HepG2 (cell line): ENCODE results near the gene PMVK. TPM values are rescaled to one million over a fixed set of nuclear protein-coding genes. Genes with fewer than 3 reads are reported as not detected.

Source experiments
- ATRX ChIP-seq: sonication (generic); formaldehyde crosslinking; IDR thresholded peaks from 2 replicates; pipeline ENCODE4 v1.4.0; 2020; ENCODE audit warnings: missing genetic modification reagents, borderline replicate concordance
- CCAR2 ChIP-seq: fragments of 200-400 bp; formaldehyde crosslinking; optimal IDR thresholded peaks from 2 replicates; pipeline ENCODE3; 2018; ENCODE audit warnings: low read depth, mild to moderate bottlenecking, low read length, moderate library complexity
- DMTF1 ChIP-seq: sonication (generic); formaldehyde crosslinking; IDR thresholded peaks from 2 replicates; pipeline ENCODE4 v1.4.0; 2020; ENCODE audit warnings: mild to moderate bottlenecking, missing genetic modification reagents
- HMGA1 ChIP-seq: sonication (generic); formaldehyde crosslinking; conservative IDR thresholded peaks from 2 replicates; pipeline ENCODE4 v1.4.0; 2020; ENCODE audit warnings: missing genetic modification reagents
- MBD4 ChIP-seq: IDR thresholded peaks from 2 replicates; pipeline ENCODE4 v1.6.1; 2012; ENCODE audit warnings: low read length, inconsistent platforms, borderline replicate concordance
- MEIS2 ChIP-seq: sonication (generic); formaldehyde crosslinking; IDR thresholded peaks from 2 replicates; pipeline ENCODE4 v1.9.0; 2021; ENCODE audit warnings: mild to moderate bottlenecking, missing genetic modification reagents
- NR2F1 ChIP-seq, 2 experiments: fragments of 450-650 bp in 1 of 2; formaldehyde crosslinking in 1 of 2; IDR thresholded peaks; 2 replicates each; pipeline versions ENCODE4 v1.5.0 to v1.6.1; 2016 to 2020; ENCODE audit warnings: mild to moderate bottlenecking in 1 of 2, missing compliant biosample characterization in 1 of 2, missing genetic modification reagents in 1 of 2, moderate library complexity in 1 of 2
- PTBP1 ChIP-seq: fragments of 200-400 bp; formaldehyde crosslinking; IDR thresholded peaks from 2 replicates; pipeline ENCODE4 v1.6.1; 2018; ENCODE audit warnings: low read length, low read depth; ENCODE audit not compliant: poor library complexity, severe bottlenecking
- ZNF124 ChIP-seq: sonication (generic); formaldehyde crosslinking; IDR thresholded peaks from 2 replicates; pipeline ENCODE4 v1.4.0; 2020; ENCODE audit warnings: missing genetic modification reagents
- ZNF20 ChIP-seq: sonication (generic); formaldehyde crosslinking; IDR thresholded peaks from 2 replicates; pipeline ENCODE4 v1.4.0; 2020; ENCODE audit warnings: mild to moderate bottlenecking, moderate library complexity, missing genetic modification reagents
- ZNF501 ChIP-seq: sonication (generic); formaldehyde crosslinking; IDR thresholded peaks from 2 replicates; pipeline ENCODE4 v1.5.1; 2020; ENCODE audit warnings: mild to moderate bottlenecking, moderate library complexity, missing genetic modification reagents
- ZNF550 ChIP-seq: sonication (generic); formaldehyde crosslinking; IDR thresholded peaks from 2 replicates; pipeline ENCODE4 v1.4.0; 2020; ENCODE audit warnings: mild to moderate bottlenecking, missing genetic modification reagents, borderline replicate concordance
- ZNF567 ChIP-seq: sonication (generic); formaldehyde crosslinking; IDR thresholded peaks from 2 replicates; pipeline ENCODE4 v1.8.1; 2023; ENCODE audit warnings: mild to moderate bottlenecking, missing genetic modification reagents, borderline replicate concordance
- ZNF776 ChIP-seq: sonication (generic); formaldehyde crosslinking; IDR thresholded peaks from 2 replicates; pipeline ENCODE4 v1.4.0; 2020; ENCODE audit warnings: mild to moderate bottlenecking, missing genetic modification reagents
- ZNF782 ChIP-seq: sonication (generic); formaldehyde crosslinking; IDR thresholded peaks from 2 replicates; pipeline ENCODE4 v1.4.0; 2020; ENCODE audit warnings: missing genetic modification reagents, mild to moderate bottlenecking, borderline replicate concordance
- polyA plus RNA-seq, 8 experiments: library from polyadenylated mRNA; depleted of rRNA in 3 of 8; stranded (reverse) in 7 of 8; unstranded in 1 of 8; fragments of >200 nt; fragmentation: Illumina TruSeq in 4 of 8; extraction: Trizol in 4 of 8; gene quantifications; 2 replicates each; pipeline versions ENCODE4 v1.2.1 to v1.2.3, GENCODE V29; 2011 to 2016; ENCODE audit warnings: low read depth in 4 of 8, missing spikeins in 1 of 8, mixed read lengths in 1 of 8; ENCODE audit not compliant: insufficient read depth in 1 of 8
- total RNA-seq, 5 experiments: library from RNA; depleted of rRNA; stranded (reverse); fragments of >200 nt; fragmentation: Illumina TruSeq; extraction: Trizol; gene quantifications; 2 replicates each; pipeline ENCODE4 v1.2.3, GENCODE V29; 2016; ENCODE audit warnings: low read depth in 1 of 5
- TF ChIP-seq, protein P1 (sequence below): sonication (generic); formaldehyde crosslinking; IDR thresholded peaks from 2 replicates; pipeline ENCODE4 v1.4.0; 2020; ENCODE audit warnings: missing genetic modification reagents
- TF ChIP-seq, protein P2 (sequence below): sonication (generic); formaldehyde crosslinking; IDR thresholded peaks from 2 replicates; pipeline ENCODE4 v1.5.1; 2020; ENCODE audit warnings: missing genetic modification reagents, mild to moderate bottlenecking, borderline replicate concordance
- TF ChIP-seq, protein P3 (sequence below): sonication (generic); formaldehyde crosslinking; IDR thresholded peaks from 2 replicates; pipeline ENCODE4 v1.8.0; 2022; ENCODE audit warnings: mild to moderate bottlenecking, missing genetic modification reagents, borderline replicate concordance

Gene PMVK
- total and polyA plus RNA-seq, 2 of the 13 experiments (the other 11 are each of a cell fraction or from before 2014, with no cell fraction given) = 3.9 to 12.6 TPM

DNA sequence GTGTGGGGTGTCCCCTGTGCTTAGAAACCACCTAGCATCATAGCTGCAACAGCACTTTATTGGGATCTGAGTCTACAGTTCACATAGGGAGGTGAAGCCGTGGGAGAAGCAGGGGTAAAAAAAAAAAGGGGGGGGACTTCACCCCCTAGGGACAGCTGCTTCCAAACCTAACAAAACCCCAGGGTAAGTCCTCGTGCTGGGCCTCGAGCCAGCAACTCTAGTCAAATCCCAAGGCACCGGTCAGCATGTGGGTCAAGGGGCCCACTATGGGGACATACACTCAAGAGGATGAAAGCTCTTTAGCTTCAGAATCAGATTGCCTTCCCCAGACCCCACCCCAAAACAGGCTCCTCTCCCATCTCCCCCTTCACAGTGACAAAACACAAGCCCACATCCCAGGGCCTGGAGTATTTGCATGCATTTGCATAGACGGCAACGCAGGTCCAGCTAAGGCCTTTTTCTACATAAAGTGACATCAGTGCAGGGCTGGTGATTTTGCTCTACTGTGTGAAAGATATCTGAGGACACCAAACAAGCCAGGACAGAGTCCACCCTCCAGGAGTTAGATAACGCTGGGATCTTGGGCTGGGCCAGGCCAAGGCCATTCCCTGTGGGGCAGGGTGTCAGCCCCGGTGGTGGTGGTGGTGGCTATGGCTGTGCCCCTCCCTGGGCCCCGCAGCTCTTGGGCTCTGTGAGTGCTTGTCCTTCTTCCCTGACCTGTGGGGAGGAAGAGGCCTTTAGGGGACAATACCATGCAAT, 8.1 kb upstream of the PMVK start (continued):
- TF ChIP-seq HMGA1 = no peak
- no peak for TF ChIP-seq ZNF776 (CRISPR knock-in tag)
- no peak for TF ChIP-seq DMTF1 (CRISPR knock-in tag)
- TF ChIP-seq ZNF782 (CRISPR knock-in tag) = peak; percentile 40; the same call in 1 of the 2 replicates
- TF ChIP-seq, protein P1, sequence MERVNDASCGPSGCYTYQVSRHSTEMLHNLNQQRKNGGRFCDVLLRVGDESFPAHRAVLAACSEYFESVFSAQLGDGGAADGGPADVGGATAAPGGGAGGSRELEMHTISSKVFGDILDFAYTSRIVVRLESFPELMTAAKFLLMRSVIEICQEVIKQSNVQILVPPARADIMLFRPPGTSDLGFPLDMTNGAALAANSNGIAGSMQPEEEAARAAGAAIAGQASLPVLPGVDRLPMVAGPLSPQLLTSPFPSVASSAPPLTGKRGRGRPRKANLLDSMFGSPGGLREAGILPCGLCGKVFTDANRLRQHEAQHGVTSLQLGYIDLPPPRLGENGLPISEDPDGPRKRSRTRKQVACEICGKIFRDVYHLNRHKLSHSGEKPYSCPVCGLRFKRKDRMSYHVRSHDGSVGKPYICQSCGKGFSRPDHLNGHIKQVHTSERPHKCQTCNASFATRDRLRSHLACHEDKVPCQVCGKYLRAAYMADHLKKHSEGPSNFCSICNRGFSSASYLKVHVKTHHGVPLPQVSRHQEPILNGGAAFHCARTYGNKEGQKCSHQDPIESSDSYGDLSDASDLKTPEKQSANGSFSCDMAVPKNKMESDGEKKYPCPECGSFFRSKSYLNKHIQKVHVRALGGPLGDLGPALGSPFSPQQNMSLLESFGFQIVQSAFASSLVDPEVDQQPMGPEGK (CRISPR knock-in tag) = peak; percentile 97
- no peak for TF ChIP-seq ZNF550 (CRISPR knock-in tag)
- TF ChIP-seq, protein P2, sequence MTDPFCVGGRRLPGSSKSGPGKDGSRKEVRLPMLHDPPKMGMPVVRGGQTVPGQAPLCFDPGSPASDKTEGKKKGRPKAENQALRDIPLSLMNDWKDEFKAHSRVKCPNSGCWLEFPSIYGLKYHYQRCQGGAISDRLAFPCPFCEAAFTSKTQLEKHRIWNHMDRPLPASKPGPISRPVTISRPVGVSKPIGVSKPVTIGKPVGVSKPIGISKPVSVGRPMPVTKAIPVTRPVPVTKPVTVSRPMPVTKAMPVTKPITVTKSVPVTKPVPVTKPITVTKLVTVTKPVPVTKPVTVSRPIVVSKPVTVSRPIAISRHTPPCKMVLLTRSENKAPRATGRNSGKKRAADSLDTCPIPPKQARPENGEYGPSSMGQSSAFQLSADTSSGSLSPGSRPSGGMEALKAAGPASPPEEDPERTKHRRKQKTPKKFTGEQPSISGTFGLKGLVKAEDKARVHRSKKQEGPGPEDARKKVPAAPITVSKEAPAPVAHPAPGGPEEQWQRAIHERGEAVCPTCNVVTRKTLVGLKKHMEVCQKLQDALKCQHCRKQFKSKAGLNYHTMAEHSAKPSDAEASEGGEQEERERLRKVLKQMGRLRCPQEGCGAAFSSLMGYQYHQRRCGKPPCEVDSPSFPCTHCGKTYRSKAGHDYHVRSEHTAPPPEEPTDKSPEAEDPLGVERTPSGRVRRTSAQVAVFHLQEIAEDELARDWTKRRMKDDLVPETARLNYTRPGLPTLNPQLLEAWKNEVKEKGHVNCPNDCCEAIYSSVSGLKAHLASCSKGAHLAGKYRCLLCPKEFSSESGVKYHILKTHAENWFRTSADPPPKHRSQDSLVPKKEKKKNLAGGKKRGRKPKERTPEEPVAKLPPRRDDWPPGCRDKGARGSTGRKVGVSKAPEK (CRISPR knock-in tag) = no peak
- TF ChIP-seq ZNF567 = no peak
- TF ChIP-seq PTBP1 = no peak
- TF ChIP-seq ATRX (CRISPR knock-in tag) = no peak
- TF ChIP-seq ZNF20 (CRISPR knock-in tag) = no peak
- peak in 1 of 2 experiments; percentile 57; a peak in 2 of 4 replicates for TF ChIP-seq NR2F1 (CRISPR knock-in tag; IDR thresholded peaks at IDR 0.05)
- TF ChIP-seq ZNF124 (CRISPR knock-in tag) = no peak
- peak; percentile 70; the same call in 1 of the 2 replicates for TF ChIP-seq ZNF501 (CRISPR knock-in tag)
- TF ChIP-seq MBD4 = no peak
- TF ChIP-seq CCAR2 = no peak
- TF ChIP-seq, protein P3, sequence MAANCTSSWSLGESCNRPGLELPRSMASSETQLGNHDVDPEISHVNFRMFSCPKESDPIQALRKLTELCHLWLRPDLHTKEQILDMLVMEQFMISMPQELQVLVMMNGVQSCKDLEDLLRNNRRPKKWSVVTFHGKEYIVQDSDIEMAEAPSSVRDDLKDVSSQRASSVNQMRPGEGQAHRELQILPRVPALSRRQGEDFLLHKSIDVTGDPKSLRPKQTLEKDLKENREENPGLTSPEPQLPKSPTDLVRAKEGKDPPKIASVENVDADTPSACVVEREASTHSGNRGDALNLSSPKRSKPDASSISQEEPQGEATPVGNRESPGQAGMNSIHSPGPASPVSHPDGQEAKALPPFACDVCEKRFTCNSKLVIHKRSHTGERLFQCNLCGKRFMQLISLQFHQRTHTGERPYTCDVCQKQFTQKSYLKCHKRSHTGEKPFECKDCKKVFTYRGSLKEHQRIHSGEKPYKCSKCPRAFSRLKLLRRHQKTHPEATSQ (CRISPR knock-in tag) = no peak
- TF ChIP-seq MEIS2 (CRISPR knock-in tag) = 0 out of 2 replicates have a peak, but pooled peaks have one; percentile 83
